Measurements from ENCODE around the gene RENBP. TPM values are rescaled to one million over a fixed set of nuclear protein-coding genes. Genes with fewer than 3 reads are reported as not detected.

RENBP gene
- total and polyA plus RNA-seq, 2 of the 13 experiments (the other 11 are each of a cell fraction or from before 2014, with no cell fraction given) = 1.4 to 2.6 TPM

DNA sequence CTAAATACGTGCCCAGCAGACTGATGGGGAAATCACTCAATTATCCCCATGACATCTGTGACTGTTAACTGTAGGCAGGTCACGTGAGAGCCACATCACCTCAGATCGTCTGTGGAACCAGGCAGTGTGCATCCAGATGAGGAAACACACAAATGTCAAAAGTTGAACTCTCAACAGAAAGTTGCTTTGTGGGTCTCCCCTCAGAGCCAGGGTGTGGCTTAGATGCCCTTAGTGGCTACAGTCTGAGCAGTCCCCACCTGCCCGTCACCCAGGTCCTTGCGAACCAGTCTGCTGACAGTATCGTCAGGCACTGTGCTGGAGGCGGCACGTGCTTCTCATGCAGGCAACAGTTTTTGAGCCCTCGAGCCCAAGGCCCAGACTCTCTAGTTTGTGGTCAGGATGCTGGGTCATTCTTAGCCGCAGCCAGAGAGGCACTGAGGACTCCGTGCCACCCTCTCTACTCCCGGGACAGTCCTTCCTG is 38.9 kb upstream of the RENBP start:
- Histone ChIP-seq H3K4me2 (ENCODE audit: low read depth, low read length) (no peak overlapping the region), H3K79me2 (ENCODE audit: insufficient read depth, low read length) (no peaks in the 10 kb centered on the region), H3K4me1 (ENCODE audit: insufficient read depth, low read length) (peaks cover 16% of the 10 kb centered on the region), H3K4me3 (replicated peaks in 1 of 3; ENCODE audit: insufficient read depth in 1 of 3, low read depth in 2 of 3, low read length in 3 of 3) (no peak overlapping the region), H3K27ac (ENCODE audit: extremely low read length, insufficient read depth, low read length) (no peak overlapping the region), H4K20me1 (ENCODE audit: insufficient read depth, low read length) (no peaks in the 10 kb centered on the region), H2AFZ (ENCODE audit: low read length) (no peak overlapping the region), H3K9me3 (ENCODE audit: low read length) (no peaks in the 10 kb centered on the region), H3K9ac (ENCODE audit: insufficient read depth, low read depth, low read length) (no peak overlapping the region), H3K36me3 (replicated peaks in 1 of 2; ENCODE audit: control insufficient read depth in 1 of 2, insufficient read depth in 2 of 2, low read length in 2 of 2) (no peaks in the 10 kb centered on the region), H3K27me3 (ENCODE audit: control insufficient read depth in 1 of 2, insufficient read depth in 2 of 2, low read length in 2 of 2) (no peaks in the 10 kb centered on the region)
- no peak for ATAC-seq
- no TSS peak for BruUV-seq (replicated peaks)
- intact Hi-C loops (cut with micrococcal nuclease; ENCODE audit: unreplicated experiment) (no loop called here), in situ Hi-C loops (cut with HindIII; ENCODE audit: extremely low pct_ligation_motif_present, low pct_unique_long_range_greater_than_20kb) (no loop called here)
- WGBS (ENCODE audit: low lambda C conversion rate) = no CpG with 5 or more reads among the region's 12 CpGs
- ChIA-PET POLR2A (no interaction called here), CTCF (ENCODE audit: low intra/inter-chr PET ratio, low total read pairs) (no interaction called here)
- no peak for DNase-seq (ENCODE audit: low spot score)
- FAIRE-seq = no peak
- no peak for TF ChIP-seq ZNF780A (CRISPR knock-in tag; IDR thresholded peaks at IDR 0.05)
- no peak for TF ChIP-seq ZNF224 (CRISPR knock-in tag; IDR thresholded peaks at IDR 0.05)
- TF ChIP-seq, protein P1, sequence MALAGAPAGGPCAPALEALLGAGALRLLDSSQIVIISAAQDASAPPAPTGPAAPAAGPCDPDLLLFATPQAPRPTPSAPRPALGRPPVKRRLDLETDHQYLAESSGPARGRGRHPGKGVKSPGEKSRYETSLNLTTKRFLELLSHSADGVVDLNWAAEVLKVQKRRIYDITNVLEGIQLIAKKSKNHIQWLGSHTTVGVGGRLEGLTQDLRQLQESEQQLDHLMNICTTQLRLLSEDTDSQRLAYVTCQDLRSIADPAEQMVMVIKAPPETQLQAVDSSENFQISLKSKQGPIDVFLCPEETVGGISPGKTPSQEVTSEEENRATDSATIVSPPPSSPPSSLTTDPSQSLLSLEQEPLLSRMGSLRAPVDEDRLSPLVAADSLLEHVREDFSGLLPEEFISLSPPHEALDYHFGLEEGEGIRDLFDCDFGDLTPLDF (CRISPR knock-in tag; IDR thresholded peaks at IDR 0.05) = no peak
- no peak for TF ChIP-seq RNF2 (conservative IDR thresholded peaks at IDR 0.05; ENCODE audit: low read depth)
- no peak for TF ChIP-seq HNRNPUL1 (IDR thresholded peaks at IDR 0.05; ENCODE audit: low read depth, low read length)
- TF ChIP-seq, protein P2, sequence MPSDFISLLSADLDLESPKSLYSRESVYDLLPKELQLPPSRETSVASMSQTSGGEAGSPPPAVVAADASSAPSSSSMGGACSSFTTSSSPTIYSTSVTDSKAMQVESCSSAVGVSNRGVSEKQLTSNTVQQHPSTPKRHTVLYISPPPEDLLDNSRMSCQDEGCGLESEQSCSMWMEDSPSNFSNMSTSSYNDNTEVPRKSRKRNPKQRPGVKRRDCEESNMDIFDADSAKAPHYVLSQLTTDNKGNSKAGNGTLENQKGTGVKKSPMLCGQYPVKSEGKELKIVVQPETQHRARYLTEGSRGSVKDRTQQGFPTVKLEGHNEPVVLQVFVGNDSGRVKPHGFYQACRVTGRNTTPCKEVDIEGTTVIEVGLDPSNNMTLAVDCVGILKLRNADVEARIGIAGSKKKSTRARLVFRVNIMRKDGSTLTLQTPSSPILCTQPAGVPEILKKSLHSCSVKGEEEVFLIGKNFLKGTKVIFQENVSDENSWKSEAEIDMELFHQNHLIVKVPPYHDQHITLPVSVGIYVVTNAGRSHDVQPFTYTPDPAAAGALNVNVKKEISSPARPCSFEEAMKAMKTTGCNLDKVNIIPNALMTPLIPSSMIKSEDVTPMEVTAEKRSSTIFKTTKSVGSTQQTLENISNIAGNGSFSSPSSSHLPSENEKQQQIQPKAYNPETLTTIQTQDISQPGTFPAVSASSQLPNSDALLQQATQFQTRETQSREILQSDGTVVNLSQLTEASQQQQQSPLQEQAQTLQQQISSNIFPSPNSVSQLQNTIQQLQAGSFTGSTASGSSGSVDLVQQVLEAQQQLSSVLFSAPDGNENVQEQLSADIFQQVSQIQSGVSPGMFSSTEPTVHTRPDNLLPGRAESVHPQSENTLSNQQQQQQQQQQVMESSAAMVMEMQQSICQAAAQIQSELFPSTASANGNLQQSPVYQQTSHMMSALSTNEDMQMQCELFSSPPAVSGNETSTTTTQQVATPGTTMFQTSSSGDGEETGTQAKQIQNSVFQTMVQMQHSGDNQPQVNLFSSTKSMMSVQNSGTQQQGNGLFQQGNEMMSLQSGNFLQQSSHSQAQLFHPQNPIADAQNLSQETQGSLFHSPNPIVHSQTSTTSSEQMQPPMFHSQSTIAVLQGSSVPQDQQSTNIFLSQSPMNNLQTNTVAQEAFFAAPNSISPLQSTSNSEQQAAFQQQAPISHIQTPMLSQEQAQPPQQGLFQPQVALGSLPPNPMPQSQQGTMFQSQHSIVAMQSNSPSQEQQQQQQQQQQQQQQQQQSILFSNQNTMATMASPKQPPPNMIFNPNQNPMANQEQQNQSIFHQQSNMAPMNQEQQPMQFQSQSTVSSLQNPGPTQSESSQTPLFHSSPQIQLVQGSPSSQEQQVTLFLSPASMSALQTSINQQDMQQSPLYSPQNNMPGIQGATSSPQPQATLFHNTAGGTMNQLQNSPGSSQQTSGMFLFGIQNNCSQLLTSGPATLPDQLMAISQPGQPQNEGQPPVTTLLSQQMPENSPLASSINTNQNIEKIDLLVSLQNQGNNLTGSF (CRISPR knock-in tag; IDR thresholded peaks at IDR 0.05) = no peak
- TF ChIP-seq MIER2 (CRISPR knock-in tag; IDR thresholded peaks at IDR 0.05) = no peak
- TF ChIP-seq, protein P3, sequence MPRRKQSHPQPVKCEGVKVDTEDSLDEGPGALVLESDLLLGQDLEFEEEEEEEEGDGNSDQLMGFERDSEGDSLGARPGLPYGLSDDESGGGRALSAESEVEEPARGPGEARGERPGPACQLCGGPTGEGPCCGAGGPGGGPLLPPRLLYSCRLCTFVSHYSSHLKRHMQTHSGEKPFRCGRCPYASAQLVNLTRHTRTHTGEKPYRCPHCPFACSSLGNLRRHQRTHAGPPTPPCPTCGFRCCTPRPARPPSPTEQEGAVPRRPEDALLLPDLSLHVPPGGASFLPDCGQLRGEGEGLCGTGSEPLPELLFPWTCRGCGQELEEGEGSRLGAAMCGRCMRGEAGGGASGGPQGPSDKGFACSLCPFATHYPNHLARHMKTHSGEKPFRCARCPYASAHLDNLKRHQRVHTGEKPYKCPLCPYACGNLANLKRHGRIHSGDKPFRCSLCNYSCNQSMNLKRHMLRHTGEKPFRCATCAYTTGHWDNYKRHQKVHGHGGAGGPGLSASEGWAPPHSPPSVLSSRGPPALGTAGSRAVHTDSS (CRISPR knock-in tag; conservative IDR thresholded peaks at IDR 0.05) = no peak
- TF ChIP-seq NKX3-1 (CRISPR knock-in tag; IDR thresholded peaks at IDR 0.05) = no peak
- TF ChIP-seq ZNF7 (CRISPR knock-in tag; IDR thresholded peaks at IDR 0.05) = no peak
- no peak for TF ChIP-seq GATA4 (IDR thresholded peaks at IDR 0.05; ENCODE audit: borderline replicate concordance, low read depth)
- TF ChIP-seq, protein P4, sequence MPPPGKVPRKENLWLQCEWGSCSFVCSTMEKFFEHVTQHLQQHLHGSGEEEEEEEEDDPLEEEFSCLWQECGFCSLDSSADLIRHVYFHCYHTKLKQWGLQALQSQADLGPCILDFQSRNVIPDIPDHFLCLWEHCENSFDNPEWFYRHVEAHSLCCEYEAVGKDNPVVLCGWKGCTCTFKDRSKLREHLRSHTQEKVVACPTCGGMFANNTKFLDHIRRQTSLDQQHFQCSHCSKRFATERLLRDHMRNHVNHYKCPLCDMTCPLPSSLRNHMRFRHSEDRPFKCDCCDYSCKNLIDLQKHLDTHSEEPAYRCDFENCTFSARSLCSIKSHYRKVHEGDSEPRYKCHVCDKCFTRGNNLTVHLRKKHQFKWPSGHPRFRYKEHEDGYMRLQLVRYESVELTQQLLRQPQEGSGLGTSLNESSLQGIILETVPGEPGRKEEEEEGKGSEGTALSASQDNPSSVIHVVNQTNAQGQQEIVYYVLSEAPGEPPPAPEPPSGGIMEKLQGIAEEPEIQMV (CRISPR knock-in tag; IDR thresholded peaks at IDR 0.05; ENCODE audit: low read depth) = no peak
- TF ChIP-seq, protein P5, sequence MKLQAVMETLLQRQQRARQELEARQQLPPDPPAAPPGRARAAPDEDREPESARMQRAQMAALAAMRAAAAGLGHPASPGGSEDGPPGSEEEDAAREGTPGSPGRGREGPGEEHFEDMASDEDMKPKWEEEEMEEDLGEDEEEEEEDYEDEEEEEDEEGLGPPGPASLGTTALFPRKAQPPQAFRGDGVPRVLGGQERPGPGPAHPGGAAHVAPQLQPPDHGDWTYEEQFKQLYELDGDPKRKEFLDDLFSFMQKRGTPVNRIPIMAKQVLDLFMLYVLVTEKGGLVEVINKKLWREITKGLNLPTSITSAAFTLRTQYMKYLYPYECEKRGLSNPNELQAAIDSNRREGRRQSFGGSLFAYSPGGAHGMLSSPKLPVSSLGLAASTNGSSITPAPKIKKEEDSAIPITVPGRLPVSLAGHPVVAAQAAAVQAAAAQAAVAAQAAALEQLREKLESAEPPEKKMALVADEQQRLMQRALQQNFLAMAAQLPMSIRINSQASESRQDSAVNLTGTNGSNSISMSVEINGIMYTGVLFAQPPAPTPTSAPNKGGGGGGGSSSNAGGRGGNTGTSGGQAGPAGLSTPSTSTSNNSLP (IDR thresholded peaks at IDR 0.05; ENCODE audit: low read depth, low read length) = no peak

Measured in HepG2 (cell line).